K562 (cell line): ENCODE data around the gene ELMO1. TPM values are rescaled to one million over a fixed set of nuclear protein-coding genes. Genes with fewer than 3 reads are reported as not detected.

Source experiments
- polyA plus RNA-seq, 8 experiments: library from polyadenylated mRNA; depleted of rRNA in 4 of 8; stranded (reverse) in 5 of 8; unstranded in 3 of 8; fragments of >200 nt; fragmentation: Nextera tagmentation in 2 of 8; fragmentation: Illumina TruSeq in 1 of 8; extraction: Ambion mirVana in 2 of 8; extraction: Trizol in 1 of 8; gene quantifications; 2 replicates each; pipeline versions ENCODE4 v1.2.1 to v1.2.3, GENCODE V29; 2011 to 2014; ENCODE audit warnings: inconsistent platforms in 1 of 8, missing spikeins in 1 of 8
- total RNA-seq, 7 experiments: library from RNA; depleted of rRNA in 6 of 7; stranded (reverse); fragments of >200 nt in 6 of 7; fragmentation: Illumina TruSeq in 2 of 7; extraction: Trizol in 2 of 7; gene quantifications; 2 replicates each; pipeline versions ENCODE4 v1.2.1 to v1.2.3, GENCODE V29; 2011 to 2021; ENCODE audit warnings: low replicate concordance in 1 of 7
- TF ChIP-seq, protein P1 (sequence below): fragments of 450-650 bp; IDR thresholded peaks from 2 replicates; pipeline ENCODE4 v1.6.1; 2016; ENCODE audit warnings: low read depth

ELMO1 gene
- total and polyA plus RNA-seq, 9 of the 15 experiments (the other 6 are each of a cell fraction or from before 2014, with no cell fraction given) = 0.36 to 7.2 (median 3.6) TPM

DNA sequence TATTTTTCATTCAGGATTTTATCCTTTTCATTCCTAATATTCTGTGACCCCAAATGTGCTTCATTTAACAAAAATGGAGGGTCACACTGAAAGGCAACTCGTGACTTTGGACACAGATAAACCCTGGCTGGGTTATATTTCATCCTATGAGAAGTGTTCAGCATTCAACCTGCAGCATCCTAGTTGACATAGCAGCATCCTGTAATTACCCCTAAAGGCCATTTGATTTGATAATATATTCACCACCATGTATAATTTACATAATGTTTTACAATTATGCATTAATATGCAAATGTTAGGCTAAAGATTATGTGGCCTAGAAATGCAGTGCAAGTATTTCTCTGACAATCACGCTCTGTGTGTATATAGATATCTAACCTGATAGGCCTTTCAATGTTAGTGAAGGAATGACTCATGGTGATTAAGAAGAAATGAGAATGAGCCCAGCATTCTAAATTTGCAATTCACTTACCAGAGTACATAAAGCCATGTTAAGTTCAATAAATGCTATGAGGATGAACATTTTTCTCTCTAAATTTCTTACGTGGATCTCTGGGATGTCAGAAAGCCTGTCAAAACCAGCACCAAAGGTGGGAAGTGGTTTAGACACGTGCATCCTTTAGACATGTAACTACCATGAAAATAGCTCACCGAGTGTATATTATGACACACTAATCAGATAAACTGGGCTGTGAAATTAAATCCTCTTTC is 386.7 kb downstream of the ELMO1 start (continued):
- TF ChIP-seq, protein P1, sequence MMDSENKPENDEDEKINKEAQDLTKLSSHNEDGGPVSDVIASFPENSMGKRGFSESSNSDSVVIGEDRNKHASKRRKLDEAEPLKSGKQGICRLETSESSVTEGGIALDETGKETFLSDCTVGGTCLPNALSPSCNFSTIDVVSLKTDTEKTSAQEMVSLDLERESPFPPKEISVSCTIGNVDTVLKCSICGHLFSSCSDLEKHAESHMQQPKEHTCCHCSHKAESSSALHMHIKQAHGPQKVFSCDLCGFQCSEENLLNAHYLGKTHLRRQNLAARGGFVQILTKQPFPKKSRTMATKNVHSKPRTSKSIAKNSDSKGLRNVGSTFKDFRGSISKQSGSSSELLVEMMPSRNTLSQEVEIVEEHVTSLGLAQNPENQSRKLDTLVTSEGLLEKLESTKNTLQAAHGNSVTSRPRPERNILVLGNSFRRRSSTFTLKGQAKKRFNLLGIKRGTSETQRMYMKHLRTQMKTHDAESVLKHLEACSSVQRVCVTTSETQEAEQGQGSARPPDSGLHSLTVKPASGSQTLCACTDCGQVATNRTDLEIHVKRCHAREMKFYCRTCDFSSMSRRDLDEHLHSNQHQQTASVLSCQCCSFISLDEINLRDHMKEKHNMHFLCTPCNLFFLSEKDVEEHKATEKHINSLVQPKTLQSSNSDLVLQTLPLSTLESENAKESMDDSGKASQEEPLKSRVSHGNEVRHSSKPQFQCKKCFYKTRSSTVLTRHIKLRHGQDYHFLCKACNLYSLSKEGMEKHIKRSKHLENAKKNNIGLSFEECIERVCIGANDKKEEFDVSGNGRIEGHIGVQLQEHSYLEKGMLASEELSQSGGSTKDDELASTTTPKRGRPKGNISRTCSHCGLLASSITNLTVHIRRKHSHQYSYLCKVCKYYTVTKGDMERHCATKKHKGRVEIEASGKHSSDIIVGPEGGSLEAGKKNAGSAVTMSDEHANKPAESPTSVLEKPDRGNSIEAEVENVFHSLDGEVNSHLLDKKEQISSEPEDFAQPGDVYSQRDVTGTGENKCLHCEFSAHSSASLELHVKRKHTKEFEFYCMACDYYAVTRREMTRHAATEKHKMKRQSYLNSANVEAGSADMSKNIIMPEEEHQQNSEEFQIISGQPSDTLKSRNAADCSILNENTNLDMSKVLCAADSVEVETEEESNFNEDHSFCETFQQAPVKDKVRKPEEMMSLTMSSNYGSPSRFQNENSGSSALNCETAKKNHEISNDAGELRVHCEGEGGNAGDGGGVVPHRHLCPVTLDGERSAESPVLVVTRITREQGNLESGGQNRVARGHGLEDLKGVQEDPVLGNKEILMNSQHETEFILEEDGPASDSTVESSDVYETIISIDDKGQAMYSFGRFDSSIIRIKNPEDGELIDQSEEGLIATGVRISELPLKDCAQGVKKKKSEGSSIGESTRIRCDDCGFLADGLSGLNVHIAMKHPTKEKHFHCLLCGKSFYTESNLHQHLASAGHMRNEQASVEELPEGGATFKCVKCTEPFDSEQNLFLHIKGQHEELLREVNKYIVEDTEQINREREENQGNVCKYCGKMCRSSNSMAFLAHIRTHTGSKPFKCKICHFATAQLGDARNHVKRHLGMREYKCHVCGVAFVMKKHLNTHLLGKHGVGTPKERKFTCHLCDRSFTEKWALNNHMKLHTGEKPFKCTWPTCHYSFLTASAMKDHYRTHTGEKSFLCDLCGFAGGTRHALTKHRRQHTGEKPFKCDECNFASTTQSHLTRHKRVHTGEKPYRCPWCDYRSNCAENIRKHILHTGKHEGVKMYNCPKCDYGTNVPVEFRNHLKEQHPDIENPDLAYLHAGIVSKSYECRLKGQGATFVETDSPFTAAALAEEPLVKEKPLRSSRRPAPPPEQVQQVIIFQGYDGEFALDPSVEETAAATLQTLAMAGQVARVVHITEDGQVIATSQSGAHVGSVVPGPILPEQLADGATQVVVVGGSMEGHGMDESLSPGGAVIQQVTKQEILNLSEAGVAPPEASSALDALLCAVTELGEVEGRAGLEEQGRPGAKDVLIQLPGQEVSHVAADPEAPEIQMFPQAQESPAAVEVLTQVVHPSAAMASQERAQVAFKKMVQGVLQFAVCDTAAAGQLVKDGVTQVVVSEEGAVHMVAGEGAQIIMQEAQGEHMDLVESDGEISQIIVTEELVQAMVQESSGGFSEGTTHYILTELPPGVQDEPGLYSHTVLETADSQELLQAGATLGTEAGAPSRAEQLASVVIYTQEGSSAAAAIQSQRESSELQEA = no peak
